Smooth muscle cell (in vitro differentiated cells): ENCODE results near the gene WDR87. TPM values are rescaled to one million over a fixed set of nuclear protein-coding genes. Genes with fewer than 3 reads are reported as not detected.

ENCODE experiments used
- DNase-seq: peaks from one replicate; lab custom pipeline; 2025; ENCODE audit not compliant: unreplicated experiment; lab: John Stamatoyannopoulos, UW
- H2AFZ ChIP-seq: fragments of 200-600 bp; sonication (generic); 2 replicates; pipeline ENCODE4 v1.6.0; 2016; ENCODE audit warnings: antibody characterized with exemption, low read depth, mild to moderate bottlenecking
- H3F3A ChIP-seq: fragments of 200-600 bp; sonication (generic); 2 replicates; pipeline ENCODE4 v1.6.0; 2017; ENCODE audit warnings: antibody characterized with exemption, low read depth
- H3K27ac ChIP-seq: fragments of 200-600 bp; sonication (generic); 2 replicates; pipeline ENCODE4 v1.5.1; 2016; ENCODE audit warnings: low read depth, mild to moderate bottlenecking
- H3K27me3 ChIP-seq: fragments of 200-600 bp; sonication (generic); 2 replicates; pipeline ENCODE4 v1.6.1; 2016; ENCODE audit warnings: low read depth, mild to moderate bottlenecking
- H3K36me3 ChIP-seq: fragments of 200-600 bp; sonication (generic); 2 replicates; pipeline ENCODE4 v1.5.1; 2016; ENCODE audit warnings: low read depth
- H3K4me1 ChIP-seq: fragments of 200-600 bp; sonication (generic); 2 replicates; pipeline ENCODE4 v1.5.1; 2016; ENCODE audit warnings: low read depth
- H3K4me2 ChIP-seq: fragments of 200-600 bp; sonication (generic); 2 replicates; pipeline ENCODE4 v1.6.0; 2016; ENCODE audit warnings: mild to moderate bottlenecking
- H3K4me3 ChIP-seq: fragments of 200-600 bp; sonication (generic); 2 replicates; pipeline ENCODE4 v1.5.1; 2016; ENCODE audit warnings: mild to moderate bottlenecking
- H3K79me2 ChIP-seq: fragments of 200-600 bp; sonication (generic); 2 replicates; pipeline ENCODE4 v1.6.0; 2016; ENCODE audit warnings: low read depth, mild to moderate bottlenecking
- H3K9ac ChIP-seq: fragments of 200-600 bp; sonication (generic); 2 replicates; pipeline ENCODE4 v1.6.0; 2016; ENCODE audit warnings: low read depth
- H3K9me3 ChIP-seq: fragments of 200-600 bp; sonication (generic); replicated peaks from 2 replicates; pipeline ENCODE4 v1.5.1; 2016; ENCODE audit warnings: low read depth
- H4K20me1 ChIP-seq: fragments of 200-600 bp; sonication (generic); 2 replicates; pipeline ENCODE4 v1.6.0; 2016; ENCODE audit warnings: low read depth
- CTCF ChIP-seq: fragments of 200-600 bp; sonication (generic); IDR thresholded peaks from 2 replicates; pipeline ENCODE4 v1.5.1; 2017; ENCODE audit warnings: borderline replicate concordance, mild to moderate bottlenecking, antibody characterized with exemption; ENCODE audit not compliant: insufficient read depth, poor library complexity, severe bottlenecking
- WGBS: methylation state at CpG from one replicate; pipeline ENCODE4 v1.1.7; 2016; ENCODE audit warnings: low lambda C conversion rate; 5-methylcytosine and 5-hydroxymethylcytosine counted together
- polyA plus RNA-seq: library from polyadenylated mRNA; unstranded; fragments of >200 nt; fragmentation: Nextera tagmentation; extraction: Ambion mirVana; gene quantifications from 2 replicates; pipeline ENCODE4 v1.2.1, GENCODE V29; 2016
- total RNA-seq: library from RNA; depleted of rRNA; stranded (reverse); fragments of >200 nt; gene quantifications from 2 replicates; pipeline ENCODE4 v1.2.3, GENCODE V29; 2014

The WDR87 gene
- total and polyA plus RNA-seq, 2 experiments from 2014 or later: not detected

- Histone ChIP-seq H3K9ac (no peak overlapping the region), H3K4me1 (peaks cover 16% of the 10 kb centered on the region), H3K79me2 (peaks cover 10% of the 10 kb centered on the region), H4K20me1 (peaks cover 38% of the 10 kb centered on the region), H3K27me3 (no peaks in the 10 kb centered on the region), H3K27ac (no peak overlapping the region), H3K4me3 (no peak overlapping the region), H3K4me2 (no peak overlapping the region), H2AFZ (no peak overlapping the region), H3K9me3 (no peaks in the 10 kb centered on the region), H3K36me3 (no peaks in the 10 kb centered on the region), H3F3A (peaks cover 3% of the 10 kb centered on the region)
- TF ChIP-seq CTCF: no peak
- WGBS: 95% methylated on average over 25 of the region's 25 CpGs
- DNase-seq: no peak
Observed at GRCh38 chr19:37950471-37951175, 44.2 kb upstream of the WDR87 start.

- Histone ChIP-seq H3K27me3 (no peaks in the 10 kb centered on the region), H3K9ac (no peak overlapping the region), H4K20me1 (peaks cover 23% of the 10 kb centered on the region), H3K4me2 (no peak overlapping the region), H3K79me2 (peaks cover 11% of the 10 kb centered on the region), H3K9me3 (no peaks in the 10 kb centered on the region), H3K4me1 (peaks cover 3% of the 10 kb centered on the region), H3K36me3 (no peaks in the 10 kb centered on the region), H3K27ac (no peak overlapping the region), H2AFZ (no peak overlapping the region), H3K4me3 (no peak overlapping the region), H3F3A (no peaks in the 10 kb centered on the region)
- TF ChIP-seq CTCF: no peak
- 96% methylated on average over 6 of the region's 6 CpGs for WGBS
- no peak for DNase-seq
Observed at GRCh38 chr19:37948362-37948761, 42.0 kb upstream of the WDR87 start.

- no peaks in the 10 kb centered on the region for H3K36me3 ChIP-seq
- H3K27me3 ChIP-seq: no peaks in the 10 kb centered on the region
- no peak overlapping the region for H2AFZ ChIP-seq
- H3K9ac ChIP-seq: no peak overlapping the region
- peaks cover 2% of the 10 kb centered on the region for H3K4me1 ChIP-seq
- TF ChIP-seq CTCF: no peak
- DNase-seq: no peak
- no peak overlapping the region for H3K4me2 ChIP-seq
- H3K9me3 ChIP-seq: no peaks in the 10 kb centered on the region
- H3K4me3 ChIP-seq: no peak overlapping the region
- peaks cover 18% of the 10 kb centered on the region for H4K20me1 ChIP-seq
- WGBS: 88% methylated on average over 5 of the region's 5 CpGs
- H3K79me2 ChIP-seq: peaks cover 11% of the 10 kb centered on the region
- no peaks in the 10 kb centered on the region for H3F3A ChIP-seq
- H3K27ac ChIP-seq: no peak overlapping the region
Observed at GRCh38 chr19:37947778-37948177, 41.4 kb upstream of the WDR87 start.

GRCh38 chr19:37946132-37946531, 39.7 kb upstream of the WDR87 start:
- Histone ChIP-seq H2AFZ (no peak overlapping the region), H3K79me2 (peaks cover 11% of the 10 kb centered on the region), H3K9ac (no peak overlapping the region), H3K4me2 (no peak overlapping the region), H3K4me1 (no peaks in the 10 kb centered on the region), H3K27ac (no peak overlapping the region), H3K36me3 (no peaks in the 10 kb centered on the region), H3K9me3 (no peaks in the 10 kb centered on the region), H4K20me1 (peaks cover 11% of the 10 kb centered on the region), H3K4me3 (no peak overlapping the region), H3F3A (no peaks in the 10 kb centered on the region), H3K27me3 (no peaks in the 10 kb centered on the region)
- 95% methylated on average over 6 of the region's 6 CpGs for WGBS
- DNase-seq: no peak
- no peak for TF ChIP-seq CTCF
